Measurements from ENCODE around the gene ZNF213. TPM values are rescaled to one million over a fixed set of nuclear protein-coding genes. Genes with fewer than 3 reads are reported as not detected.
"Not testable (repeated sequence)": the region's sequence is repeated elsewhere in the genome, so short reads cannot be mapped to it uniquely, and the experiment has no call there.

Gene ZNF213
- total RNA-seq, 2 experiments from 2014 or later = 1.6 to 2.2 TPM

DNA sequence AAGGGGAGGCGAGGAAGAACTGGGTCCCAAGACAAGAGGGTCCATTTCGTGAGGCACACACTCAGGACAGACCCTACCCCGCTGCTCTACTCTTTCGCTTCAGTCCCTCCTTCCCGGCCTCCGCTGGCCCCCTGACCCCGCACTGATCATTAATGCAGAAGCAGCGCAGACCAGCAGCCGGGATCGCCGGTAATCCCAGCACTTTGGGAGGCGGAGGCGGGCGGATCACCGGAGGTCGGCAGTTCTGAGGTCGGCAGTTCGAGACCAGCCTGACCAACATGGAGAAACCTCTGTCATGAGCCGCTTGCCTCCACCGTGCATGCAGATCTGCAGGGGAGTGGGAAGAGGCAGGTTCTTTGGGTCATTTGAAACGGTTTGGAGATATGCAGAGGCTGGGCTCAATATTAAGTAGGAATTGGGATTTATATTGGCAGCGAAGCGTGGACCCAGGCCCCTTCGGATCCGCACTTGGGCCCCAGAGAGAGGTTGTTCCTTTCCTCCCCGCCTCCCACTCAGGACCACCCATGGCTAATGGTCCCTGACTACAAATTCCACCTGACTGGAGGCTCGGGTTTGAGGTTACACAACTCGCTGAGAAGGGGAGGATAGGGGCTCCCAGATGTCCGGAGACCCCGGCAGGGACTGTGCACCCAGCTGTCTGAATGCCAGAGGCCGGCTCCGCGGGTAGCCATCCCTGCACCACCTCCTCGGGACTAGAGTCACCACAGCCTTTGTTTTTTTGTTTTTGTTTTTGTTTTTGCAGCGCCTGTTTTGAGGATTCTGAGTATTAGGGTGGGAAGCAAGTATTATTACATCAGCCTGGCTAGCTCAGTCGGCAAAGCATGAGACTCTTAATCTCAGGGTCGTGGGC lies 29.5 kb downstream of the ZNF213 start:
- CTCF ChIA-PET = no interaction called here
- no peak for DNase-seq
- H3K4me1 Mint-ChIP-seq (ENCODE audit: low read depth) = peaks cover 10% of the 10 kb centered on the region
- no peak overlapping the region for H3K27ac Mint-ChIP-seq
- no peaks in the 10 kb centered on the region for H3K9me3 Mint-ChIP-seq
- Histone ChIP-seq H3K4me3 (ENCODE audit: low read length) (no peak overlapping the region), H3K27ac (ENCODE audit: low read depth in 1 of 2, low read length in 2 of 2) (no peak overlapping the region), H3K27me3 (ENCODE audit: control insufficient read depth in 1 of 2, insufficient read depth in 2 of 2, low read length in 2 of 2) (peaks cover 0 to under 1% of the 10 kb centered on the region in 2 experiments), H3K36me3 (ENCODE audit: insufficient read depth, low read length) (no peaks in the 10 kb centered on the region), H3K4me1 (ENCODE audit: insufficient read depth, low read length) (peaks cover 18% of the 10 kb centered on the region), H3K9me3 (ENCODE audit: control insufficient read depth in 1 of 2, insufficient read depth in 1 of 2, low read length in 2 of 2) (no peaks in the 10 kb centered on the region)
- ATAC-seq (ENCODE audit: poor library complexity) = no peak
- POLR2A ChIA-PET = no interaction called here
- intact Hi-C loops (cut with DNase I, micrococcal nuclease) = loop anchor here in 1 of 2 experiments (2.0 kb wide), 1 partner anchor 106 kb away; no protein-coding TSS in a partner anchor
- TF ChIP-seq, protein P1, sequence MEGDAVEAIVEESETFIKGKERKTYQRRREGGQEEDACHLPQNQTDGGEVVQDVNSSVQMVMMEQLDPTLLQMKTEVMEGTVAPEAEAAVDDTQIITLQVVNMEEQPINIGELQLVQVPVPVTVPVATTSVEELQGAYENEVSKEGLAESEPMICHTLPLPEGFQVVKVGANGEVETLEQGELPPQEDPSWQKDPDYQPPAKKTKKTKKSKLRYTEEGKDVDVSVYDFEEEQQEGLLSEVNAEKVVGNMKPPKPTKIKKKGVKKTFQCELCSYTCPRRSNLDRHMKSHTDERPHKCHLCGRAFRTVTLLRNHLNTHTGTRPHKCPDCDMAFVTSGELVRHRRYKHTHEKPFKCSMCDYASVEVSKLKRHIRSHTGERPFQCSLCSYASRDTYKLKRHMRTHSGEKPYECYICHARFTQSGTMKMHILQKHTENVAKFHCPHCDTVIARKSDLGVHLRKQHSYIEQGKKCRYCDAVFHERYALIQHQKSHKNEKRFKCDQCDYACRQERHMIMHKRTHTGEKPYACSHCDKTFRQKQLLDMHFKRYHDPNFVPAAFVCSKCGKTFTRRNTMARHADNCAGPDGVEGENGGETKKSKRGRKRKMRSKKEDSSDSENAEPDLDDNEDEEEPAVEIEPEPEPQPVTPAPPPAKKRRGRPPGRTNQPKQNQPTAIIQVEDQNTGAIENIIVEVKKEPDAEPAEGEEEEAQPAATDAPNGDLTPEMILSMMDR (IDR thresholded peaks at IDR 0.05) = no peak
- H3K36me3 Mint-ChIP-seq (ENCODE audit: low read depth) = peaks cover 2% of the 10 kb centered on the region
- no peaks in the 10 kb centered on the region for H3K27me3 Mint-ChIP-seq
- H3K4me3 Mint-ChIP-seq = no peak overlapping the region

GRCh38 chr16:3165111-3165822 lies 30.4 kb downstream of the ZNF213 start:
- H3K4me1 Mint-ChIP-seq (ENCODE audit: low read depth) = peaks cover 11% of the 10 kb centered on the region
- peaks cover 5 to 7% of the 10 kb centered on the region in 2 experiments for H3K27me3 ChIP-seq (ENCODE audit: control insufficient read depth in 1 of 2, insufficient read depth in 2 of 2, low read length in 2 of 2)
- H3K4me3 ChIP-seq (ENCODE audit: low read length) = peak overlapping the region; percentile 21
- H3K9me3 Mint-ChIP-seq = no peaks in the 10 kb centered on the region
- H3K4me1 ChIP-seq (ENCODE audit: insufficient read depth, low read length) = peaks cover 11% of the 10 kb centered on the region
- no peaks in the 10 kb centered on the region for H3K36me3 ChIP-seq (ENCODE audit: insufficient read depth, low read length)
- ChIA-PET POLR2A (interaction anchor here (1.0 to 1.4 kb wide), 4 partner anchors 31 to 98 kb away, joined by 4 to 5 read pairs (median 4); partner anchors contain the start of gene ZNF213), CTCF (interaction anchor here (1.0 to 3.2 kb wide), 4 partner anchors 16 to 107 kb away, joined by 3 to 26 read pairs (median 3); no protein-coding TSS in a partner anchor)
- H3K9me3 ChIP-seq (ENCODE audit: control insufficient read depth in 1 of 2, insufficient read depth in 1 of 2, low read length in 2 of 2) = no peaks in the 10 kb centered on the region
- peak overlapping the region; percentile 56 for H3K27ac Mint-ChIP-seq
- DNase-seq (no peak), ATAC-seq (ENCODE audit: poor library complexity) (no peak)
- H3K27ac ChIP-seq (ENCODE audit: low read depth in 1 of 2, low read length in 2 of 2) = no peak overlapping the region
- intact Hi-C loops (cut with DNase I, micrococcal nuclease) = loop anchor here in 1 of 2 experiments (1.0 to 5.0 kb wide), 4 partner anchors 34 to 292 kb away; no protein-coding TSS in a partner anchor
- peak overlapping the region; percentile 74 for H3K4me3 Mint-ChIP-seq
- H3K36me3 Mint-ChIP-seq (ENCODE audit: low read depth) = no peaks in the 10 kb centered on the region
- TF ChIP-seq, protein P1 (IDR thresholded peaks at IDR 0.05) = no peak
- H3K27me3 Mint-ChIP-seq = no peaks in the 10 kb centered on the region

GRCh38 chr16:3166505-3166886 lies 31.7 kb downstream of the ZNF213 start:
- peaks cover 23% of the 10 kb centered on the region for H3K4me1 Mint-ChIP-seq (ENCODE audit: low read depth)
- POLR2A ChIA-PET = interaction anchor here (0.6 to 1.4 kb wide), 5 partner anchors 32 to 135 kb away, joined by 3 to 5 read pairs (median 4); partner anchors contain the start of gene ZNF213

DNA sequence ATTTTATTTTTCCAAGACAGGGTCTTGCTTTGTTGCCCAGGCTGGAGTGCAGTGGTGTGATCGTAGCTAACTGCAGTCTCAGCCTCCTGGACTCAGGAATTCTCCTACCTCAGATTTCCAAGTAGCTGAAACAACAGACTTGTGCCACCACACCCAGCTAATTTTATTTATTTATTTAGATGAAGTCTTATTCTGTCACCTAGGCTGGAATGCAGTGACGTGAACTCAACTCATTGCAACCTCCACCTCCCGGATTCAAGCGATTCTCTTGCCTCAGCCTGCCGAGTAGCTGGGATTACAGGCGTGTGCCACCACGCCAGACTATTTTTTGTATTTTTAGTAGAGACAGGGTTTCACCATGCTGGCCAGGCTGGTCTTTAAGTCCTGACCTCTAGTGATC lies 33.9 kb downstream of the ZNF213 start:
- H3K4me1 ChIP-seq (ENCODE audit: insufficient read depth, low read length) = peaks cover 35% of the 10 kb centered on the region
- peaks cover 37% of the 10 kb centered on the region for H3K4me1 Mint-ChIP-seq (ENCODE audit: low read depth)
- H3K4me3 Mint-ChIP-seq; H3K36me3 ChIP-seq (ENCODE audit: insufficient read depth, low read length); DNase-seq; ATAC-seq (ENCODE audit: poor library complexity); H3K27ac Mint-ChIP-seq; H3K9me3 ChIP-seq (ENCODE audit: control insufficient read depth in 1 of 2, insufficient read depth in 1 of 2, low read length in 2 of 2); H3K27ac ChIP-seq (ENCODE audit: low read depth in 1 of 2, low read length in 2 of 2); H3K4me3 ChIP-seq (ENCODE audit: low read length); H3K36me3 Mint-ChIP-seq (ENCODE audit: low read depth); H3K9me3 Mint-ChIP-seq: not testable (repeated sequence)
- H3K27me3 Mint-ChIP-seq = peaks cover 25% of the 10 kb centered on the region
- ChIA-PET POLR2A (interaction anchor here (1.0 to 1.7 kb wide), 3 partner anchors 11 to 110 kb away, joined by 3 to 4 read pairs (median 3); partner anchors contain the start of gene OR1F1), CTCF (interaction anchor here (1.1 to 1.3 kb wide), 2 partner anchors 39 to 141 kb away, joined by 3 read pairs; no protein-coding TSS in a partner anchor)
- peaks cover 28 to 34% of the 10 kb centered on the region in 2 experiments for H3K27me3 ChIP-seq (ENCODE audit: control insufficient read depth in 1 of 2, insufficient read depth in 2 of 2, low read length in 2 of 2)
- intact Hi-C loops (cut with DNase I, micrococcal nuclease) = loop anchor here in 1 of 2 experiments (5.0 kb wide), 2 partner anchors 166 to 289 kb away; no protein-coding TSS in a partner anchor

More at GRCh38 chr16:3166505-3166886, 31.7 kb downstream of the ZNF213 start:
- Histone ChIP-seq H3K27ac (ENCODE audit: low read depth in 1 of 2, low read length in 2 of 2) (no peak overlapping the region), H3K4me1 (ENCODE audit: insufficient read depth, low read length) (peaks cover 23% of the 10 kb centered on the region), H3K4me3 (ENCODE audit: low read length) (no peak overlapping the region), H3K9me3 (ENCODE audit: control insufficient read depth in 1 of 2, insufficient read depth in 1 of 2, low read length in 2 of 2) (no peaks in the 10 kb centered on the region), H3K27me3 (ENCODE audit: control insufficient read depth in 1 of 2, insufficient read depth in 2 of 2, low read length in 2 of 2) (peaks cover 16 to 18% of the 10 kb centered on the region in 2 experiments), H3K36me3 (ENCODE audit: insufficient read depth, low read length) (no peaks in the 10 kb centered on the region)
- Mint-ChIP-seq H3K27me3 (peaks cover 10% of the 10 kb centered on the region), H3K4me3 (no peak overlapping the region), H3K27ac (no peak overlapping the region), H3K9me3 (no peaks in the 10 kb centered on the region), H3K36me3 (ENCODE audit: low read depth) (no peaks in the 10 kb centered on the region)
- DNase-seq (no peak), ATAC-seq (ENCODE audit: poor library complexity) (no peak)
- TF ChIP-seq, protein P1 (IDR thresholded peaks at IDR 0.05) = no peak
- CTCF ChIA-PET = interaction anchor here (0.6 to 3.2 kb wide), 10 partner anchors 9 to 138 kb away, joined by 3 to 26 read pairs (median 3); no protein-coding TSS in a partner anchor
- intact Hi-C loops (cut with DNase I, micrococcal nuclease) = loop anchor here (2.0 to 5.0 kb wide), 4 partner anchors 72 to 291 kb away; no protein-coding TSS in a partner anchor
